ENCODE measurements around the gene L1CAM. TPM values are rescaled to one million over a fixed set of nuclear protein-coding genes. Genes with fewer than 3 reads are reported as not detected.
A peak's percentile ranks its signal among the peaks of the same experiment; 100 is the strongest.

L1CAM gene
- polyA plus RNA-seq, 3 donors, result 0.55 TPM; not detected in 2

DNA sequence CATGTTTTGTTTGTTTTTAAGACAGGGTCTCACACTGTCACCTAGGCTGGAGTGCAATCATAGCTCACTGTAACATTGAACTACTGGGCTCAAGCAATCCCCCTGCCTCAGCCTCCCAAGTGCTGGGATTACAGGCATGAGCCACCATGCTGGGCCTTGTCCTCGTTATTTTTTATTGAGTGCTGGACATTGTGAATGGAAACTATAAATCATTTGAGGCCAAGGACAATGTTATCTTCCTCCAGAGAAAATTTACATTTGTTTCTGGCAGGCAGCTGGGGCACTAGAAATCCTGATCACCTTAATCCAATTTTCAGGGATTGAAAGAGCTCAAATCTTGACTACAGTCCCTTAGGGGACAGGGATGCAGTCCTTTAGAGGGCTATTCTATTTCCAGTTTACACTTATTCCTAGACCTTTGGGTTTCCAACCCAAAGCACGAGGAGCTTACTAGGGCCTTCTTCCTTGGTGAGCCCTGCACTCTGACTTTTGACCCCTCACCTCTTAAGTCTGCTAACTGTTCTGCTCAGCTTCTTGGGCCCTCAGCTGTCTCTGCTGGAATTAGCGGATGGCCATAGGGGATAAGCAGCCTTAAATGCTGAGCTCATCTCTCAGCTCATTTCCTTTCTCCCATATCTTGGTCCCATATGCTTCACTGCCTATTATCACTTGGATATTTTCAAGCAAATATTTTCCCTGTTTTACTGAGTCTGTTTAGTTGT, 32.6 kb downstream of the L1CAM start:
- H3K4me3 ChIP-seq (replicated peaks in 1 of 3; ENCODE audit: low read depth in 2 of 3, low read length in 3 of 3), result no peak overlapping the region
- H3K27me3 ChIP-seq (ENCODE audit: control insufficient read depth in 2 of 2, insufficient read depth in 2 of 2, low read length in 2 of 2), result peaks cover 11 to 51% of the 10 kb centered on the region in 2 donors
- Mint-ChIP-seq H3K4me3 (no peak overlapping the region), H3K9me3 (peaks cover 0 to 5% (median 0%) of the 10 kb centered on the region in 7 donors), H3K36me3 (no peaks in the 10 kb centered on the region), H3K27ac (no peak overlapping the region), H3K4me1 (no peaks in the 10 kb centered on the region), H3K27me3 (ENCODE audit: low read depth in 3 of 3) (peaks cover 21 to 73% (median 35%) of the 10 kb centered on the region in 3 donors)
- TF ChIP-seq, protein P1, sequence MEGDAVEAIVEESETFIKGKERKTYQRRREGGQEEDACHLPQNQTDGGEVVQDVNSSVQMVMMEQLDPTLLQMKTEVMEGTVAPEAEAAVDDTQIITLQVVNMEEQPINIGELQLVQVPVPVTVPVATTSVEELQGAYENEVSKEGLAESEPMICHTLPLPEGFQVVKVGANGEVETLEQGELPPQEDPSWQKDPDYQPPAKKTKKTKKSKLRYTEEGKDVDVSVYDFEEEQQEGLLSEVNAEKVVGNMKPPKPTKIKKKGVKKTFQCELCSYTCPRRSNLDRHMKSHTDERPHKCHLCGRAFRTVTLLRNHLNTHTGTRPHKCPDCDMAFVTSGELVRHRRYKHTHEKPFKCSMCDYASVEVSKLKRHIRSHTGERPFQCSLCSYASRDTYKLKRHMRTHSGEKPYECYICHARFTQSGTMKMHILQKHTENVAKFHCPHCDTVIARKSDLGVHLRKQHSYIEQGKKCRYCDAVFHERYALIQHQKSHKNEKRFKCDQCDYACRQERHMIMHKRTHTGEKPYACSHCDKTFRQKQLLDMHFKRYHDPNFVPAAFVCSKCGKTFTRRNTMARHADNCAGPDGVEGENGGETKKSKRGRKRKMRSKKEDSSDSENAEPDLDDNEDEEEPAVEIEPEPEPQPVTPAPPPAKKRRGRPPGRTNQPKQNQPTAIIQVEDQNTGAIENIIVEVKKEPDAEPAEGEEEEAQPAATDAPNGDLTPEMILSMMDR (IDR thresholded peaks at IDR 0.05), result no peak
- DNase-seq, result no peak
- WGBS (ENCODE audit: insufficient coverage), result 100% methylated on average over 1 of the region's 3 CpGs
- H3K9ac ChIP-seq (ENCODE audit: insufficient read depth, low read length, poor library complexity, severe bottlenecking), result no peak overlapping the region
- no peaks in the 10 kb centered on the region for H4K20me1 ChIP-seq (ENCODE audit: insufficient read depth, low read length)
- H3K9me3 ChIP-seq (replicated peaks in 1 of 2; ENCODE audit: control insufficient read depth in 1 of 2, insufficient read depth in 1 of 2, low read length in 2 of 2), result no peaks in the 10 kb centered on the region
- H2AFZ ChIP-seq (ENCODE audit: insufficient read depth, low read depth, low read length, poor library complexity, severe bottlenecking), result no peak overlapping the region
- no peak overlapping the region for H3K27ac ChIP-seq (ENCODE audit: low read depth in 1 of 2, low read length in 2 of 2)
- no peaks in the 10 kb centered on the region for H3K79me2 ChIP-seq (ENCODE audit: insufficient read depth, low read length)
- intact Hi-C loops (cut with micrococcal nuclease), result no loop called here
- no peaks in the 10 kb centered on the region for H3K4me1 ChIP-seq (ENCODE audit: control insufficient read depth in 1 of 2, insufficient read depth in 2 of 2, low read length in 2 of 2)
- H3K36me3 ChIP-seq (replicated peaks in 1 of 2; ENCODE audit: control insufficient read depth in 1 of 2, insufficient read depth in 2 of 2, low read length in 2 of 2), result no peaks in the 10 kb centered on the region
- no peak overlapping the region for H3K4me2 ChIP-seq (replicated peaks; ENCODE audit: extremely low read depth, low read length, poor library complexity, severe bottlenecking)

DNA sequence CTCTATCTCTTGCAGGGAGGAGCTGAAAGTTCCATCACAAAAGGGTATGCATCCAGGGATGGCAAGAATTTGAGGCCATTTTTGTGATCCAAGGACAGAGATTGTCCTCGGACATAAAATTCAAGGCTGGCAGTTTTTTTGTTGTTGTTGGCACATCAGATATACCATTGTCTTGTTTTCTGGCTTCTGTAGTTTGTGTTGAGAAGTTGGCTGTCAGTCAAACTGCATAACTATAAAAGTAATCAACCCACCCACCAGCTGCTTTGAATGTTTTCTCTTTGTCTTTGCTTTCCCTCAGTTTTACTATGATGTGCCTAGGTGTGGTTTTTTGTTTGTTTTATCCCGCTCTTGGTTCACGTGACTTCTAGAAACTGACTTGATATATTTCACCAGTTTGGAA, 34.0 kb downstream of the L1CAM start:
- peaks cover 0 to 3% (median 0%) of the 10 kb centered on the region in 7 donors for H3K9me3 Mint-ChIP-seq
- H3K4me3 ChIP-seq (replicated peaks in 1 of 3; ENCODE audit: low read depth in 2 of 3, low read length in 3 of 3), result no peak overlapping the region

More for the DNA sequence above, 34.0 kb downstream of the L1CAM start:
- peak overlapping the region in 1 of 2 donors; percentile 39 for H3K4me3 Mint-ChIP-seq
- H3K4me1 Mint-ChIP-seq, result no peaks in the 10 kb centered on the region
- WGBS (ENCODE audit: insufficient coverage), result no CpG with 5 or more reads among the region's 3 CpGs
- no peaks in the 10 kb centered on the region for H3K4me1 ChIP-seq (ENCODE audit: control insufficient read depth in 1 of 2, insufficient read depth in 2 of 2, low read length in 2 of 2)
- no peaks in the 10 kb centered on the region for H3K36me3 ChIP-seq (replicated peaks in 1 of 2; ENCODE audit: control insufficient read depth in 1 of 2, insufficient read depth in 2 of 2, low read length in 2 of 2)
- H3K79me2 ChIP-seq (ENCODE audit: insufficient read depth, low read length), result no peaks in the 10 kb centered on the region
- H3K27ac Mint-ChIP-seq, result no peak overlapping the region
- intact Hi-C loops (cut with micrococcal nuclease), result no loop called here
- TF ChIP-seq, protein P1 (IDR thresholded peaks at IDR 0.05), result no peak
- no peaks in the 10 kb centered on the region for H3K36me3 Mint-ChIP-seq
- H3K4me2 ChIP-seq (replicated peaks; ENCODE audit: extremely low read depth, low read length, poor library complexity, severe bottlenecking), result no peak overlapping the region
- H3K9me3 ChIP-seq (replicated peaks in 1 of 2; ENCODE audit: control insufficient read depth in 1 of 2, insufficient read depth in 1 of 2, low read length in 2 of 2), result no peaks in the 10 kb centered on the region
- no peaks in the 10 kb centered on the region for H4K20me1 ChIP-seq (ENCODE audit: insufficient read depth, low read length)
- no peak overlapping the region for H3K9ac ChIP-seq (ENCODE audit: insufficient read depth, low read length, poor library complexity, severe bottlenecking)
- peaks cover 11 to 57% of the 10 kb centered on the region in 2 donors for H3K27me3 ChIP-seq (ENCODE audit: control insufficient read depth in 2 of 2, insufficient read depth in 2 of 2, low read length in 2 of 2)
- no peak overlapping the region for H2AFZ ChIP-seq (ENCODE audit: insufficient read depth, low read depth, low read length, poor library complexity, severe bottlenecking)
- peaks cover 19 to 77% (median 29%) of the 10 kb centered on the region in 3 donors for H3K27me3 Mint-ChIP-seq (ENCODE audit: low read depth in 3 of 3)
- H3K27ac ChIP-seq (ENCODE audit: low read depth in 1 of 2, low read length in 2 of 2), result no peak overlapping the region
- no peak for DNase-seq

Data from CD14-positive monocyte (primary cell).